A204.1 (cell line): ENCODE data around the gene GTF3C2.
"Not testable (repeated sequence)": the region's sequence is repeated elsewhere in the genome, so short reads cannot be mapped to it uniquely, and the experiment has no call there.

Experiments
- FAIRE-seq: peaks from 2 replicates; lab custom pipeline; 2012; peaks lifted over from hg19 to GRCh38; lab: Jason Lieb, UNC

The GTF3C2 gene

DNA sequence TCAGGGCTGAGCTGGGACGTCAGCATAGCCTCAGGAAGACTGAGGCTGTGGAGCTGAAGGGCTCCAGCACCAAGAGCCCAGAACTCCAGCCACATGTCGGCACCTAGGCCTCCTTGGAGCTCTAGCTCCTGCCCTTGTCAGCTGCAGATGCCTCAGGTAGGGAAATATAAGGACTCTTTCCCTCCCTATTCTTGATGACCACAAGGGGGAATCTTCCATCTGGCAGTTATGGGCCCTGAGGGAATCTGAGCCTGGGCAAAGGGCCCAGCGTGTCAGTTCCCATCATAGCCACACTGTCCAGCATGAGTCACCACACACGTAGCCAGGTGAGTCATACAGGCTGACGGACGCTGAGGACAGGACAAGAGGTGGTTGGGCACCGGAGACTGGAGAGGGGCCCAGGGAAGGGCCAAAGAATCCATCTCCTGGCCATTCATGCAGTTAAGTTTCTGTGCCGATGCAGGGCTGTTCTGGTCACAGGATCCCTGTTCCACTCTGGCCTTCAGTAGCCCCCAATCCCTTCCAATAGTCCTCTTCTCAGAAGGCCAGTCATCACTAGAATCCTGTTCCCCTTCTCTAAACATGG lies 35.5 kb downstream of the GTF3C2 start:
- no peak for FAIRE-seq

DNA sequence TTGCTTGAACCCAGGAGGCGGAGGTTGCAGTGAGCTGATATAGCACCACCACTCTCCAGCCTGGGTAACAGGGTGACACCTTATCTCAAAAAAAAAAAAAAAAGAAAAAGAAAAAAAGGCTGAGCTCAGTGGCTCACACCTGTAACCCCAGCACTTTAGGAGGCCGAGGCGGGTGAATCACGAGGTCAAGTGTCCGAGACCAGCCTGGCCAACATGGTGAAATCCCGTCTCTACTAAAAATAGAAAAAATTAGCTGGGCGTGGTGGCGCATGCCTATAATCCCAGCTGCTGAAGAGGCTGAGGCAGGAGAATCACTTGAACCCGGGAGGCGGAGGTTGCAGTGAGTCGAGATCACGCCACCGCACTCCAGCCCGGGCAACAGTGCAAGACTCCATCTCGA lies 36.7 kb downstream of the GTF3C2 start:
- FAIRE-seq = not testable (repeated sequence)

DNA sequence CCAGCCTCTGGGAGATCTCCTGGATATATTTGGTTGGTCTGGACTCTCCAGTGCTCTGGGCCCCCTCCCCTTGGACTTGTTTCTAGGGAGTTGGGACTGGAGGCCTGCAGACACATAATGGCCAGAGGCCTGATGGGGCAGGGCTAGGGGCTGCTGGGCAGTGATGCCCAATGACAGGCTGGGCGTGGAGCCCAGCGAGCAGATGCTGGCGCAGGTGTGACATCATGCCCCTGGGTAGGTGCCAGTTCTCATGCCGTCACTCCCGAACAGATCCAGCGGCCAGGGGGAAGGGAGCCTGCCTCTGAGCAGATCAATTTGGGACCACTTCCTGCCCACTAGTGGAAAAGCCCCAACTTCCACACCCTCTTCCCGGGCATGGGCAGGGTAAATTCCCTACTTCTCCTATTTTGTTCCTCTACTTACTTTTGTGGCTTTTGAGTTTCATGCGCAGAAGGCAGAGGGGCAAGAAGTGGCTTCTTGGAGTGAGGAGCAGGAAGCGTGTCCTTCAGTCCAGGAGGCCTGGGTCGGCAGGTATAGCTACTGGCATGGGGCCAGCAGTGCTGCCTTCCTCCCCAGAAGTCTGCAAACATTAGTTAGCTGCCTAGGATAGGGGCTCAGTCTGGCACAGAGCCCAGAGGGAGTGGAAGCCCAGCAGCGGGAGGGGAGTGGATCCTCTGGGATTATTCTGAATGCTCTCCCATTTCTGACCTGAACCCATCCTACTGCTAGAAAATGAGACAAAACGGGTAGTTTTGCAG lies 39.7 kb downstream of the GTF3C2 start:
- no peak for FAIRE-seq

DNA sequence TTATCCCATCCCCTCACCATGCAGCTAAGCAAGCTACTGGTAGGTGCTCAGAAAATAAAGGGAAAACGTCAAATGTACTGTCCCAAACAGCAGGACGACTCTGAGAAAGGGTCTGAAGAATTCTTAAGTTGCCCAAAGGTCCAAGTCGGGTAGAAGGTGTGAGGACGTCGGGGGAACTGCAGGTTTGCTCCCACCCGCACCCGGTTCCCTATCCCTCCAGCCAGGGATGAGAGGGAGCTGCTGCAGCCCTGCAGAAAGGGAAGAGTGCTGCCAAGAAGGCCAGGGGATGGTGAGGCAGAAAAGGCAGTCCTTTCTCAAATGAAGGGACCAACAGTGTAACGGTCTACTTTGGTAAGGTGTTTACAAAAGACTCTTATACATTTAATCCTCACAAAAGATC lies 41.4 kb downstream of the GTF3C2 start:
- no peak for FAIRE-seq

DNA sequence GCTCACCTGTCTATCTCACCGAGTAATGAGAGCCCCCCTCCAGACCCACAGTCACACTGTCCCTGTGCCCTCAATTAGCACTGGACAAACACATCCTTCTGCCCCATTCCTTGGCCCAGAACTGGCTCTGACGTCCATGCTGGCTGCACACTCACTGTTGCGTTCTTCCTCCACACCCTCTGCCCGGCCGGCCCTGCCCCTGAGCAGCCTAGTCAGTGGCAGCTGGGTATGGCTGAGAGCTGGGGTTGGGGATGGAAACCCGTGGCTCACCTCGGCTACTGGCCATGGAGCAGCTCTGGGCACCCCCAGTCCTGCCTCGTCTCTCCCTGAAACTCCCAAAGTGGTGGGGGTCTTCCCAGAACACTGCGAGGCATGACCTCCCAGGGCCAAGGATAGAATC lies 41.9 kb downstream of the GTF3C2 start:
- FAIRE-seq = no peak

DNA sequence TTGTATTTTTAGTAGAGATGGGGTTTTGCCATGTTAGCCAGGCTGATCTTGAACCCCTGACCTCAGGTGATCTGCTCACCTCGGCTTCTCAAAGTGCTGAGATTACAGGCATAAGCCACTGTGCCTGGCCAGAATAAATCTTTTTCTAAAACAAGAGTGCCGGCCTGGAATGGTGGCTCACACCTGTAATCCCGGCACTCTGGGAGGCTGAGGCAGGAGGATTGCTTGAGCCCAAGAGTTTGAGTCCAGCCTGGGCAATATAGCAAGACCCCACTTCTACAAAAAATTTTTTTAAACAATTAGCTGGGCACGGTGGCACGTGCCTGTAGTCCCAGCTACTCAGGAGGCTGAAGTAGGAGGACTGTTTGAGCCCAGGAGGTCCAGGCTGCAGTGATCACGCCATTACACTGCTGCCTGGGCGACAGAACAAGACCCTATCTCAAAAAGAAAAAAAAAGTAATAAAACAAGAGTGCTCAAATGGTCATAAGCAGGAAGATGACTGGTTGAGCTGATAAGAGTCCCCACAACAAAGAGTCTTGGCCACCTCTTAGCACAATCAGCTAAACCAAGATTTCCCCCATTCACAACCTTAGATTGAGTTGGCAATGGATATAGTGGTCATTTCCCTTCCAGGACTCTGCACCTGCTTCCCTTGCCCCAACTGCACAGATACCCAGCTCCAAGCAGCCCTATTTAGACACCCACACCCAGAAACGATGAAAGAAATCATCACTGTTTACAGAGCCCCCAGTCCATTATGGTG lies 42.5 kb downstream of the GTF3C2 start:
- FAIRE-seq = no peak

DNA sequence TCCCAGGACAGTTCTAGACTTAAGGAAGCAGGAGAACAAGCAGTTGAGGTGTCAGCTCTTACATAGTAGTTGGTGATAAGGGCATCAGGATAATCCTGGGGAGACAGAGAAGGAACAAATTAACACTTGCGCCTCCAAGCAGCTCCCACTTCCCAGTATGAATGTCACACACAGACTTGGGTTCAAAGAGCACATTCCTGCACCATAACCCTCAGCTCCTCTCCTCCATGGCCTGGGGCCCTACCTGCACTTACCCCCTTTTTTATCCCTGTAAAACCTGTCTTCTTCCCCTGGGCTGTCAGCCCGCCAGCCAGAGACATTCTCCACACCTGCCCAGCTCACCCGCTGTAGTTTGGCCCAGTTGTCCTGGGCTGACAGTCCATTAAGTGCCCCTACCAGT lies 44.4 kb downstream of the GTF3C2 start:
- no peak for FAIRE-seq

DNA sequence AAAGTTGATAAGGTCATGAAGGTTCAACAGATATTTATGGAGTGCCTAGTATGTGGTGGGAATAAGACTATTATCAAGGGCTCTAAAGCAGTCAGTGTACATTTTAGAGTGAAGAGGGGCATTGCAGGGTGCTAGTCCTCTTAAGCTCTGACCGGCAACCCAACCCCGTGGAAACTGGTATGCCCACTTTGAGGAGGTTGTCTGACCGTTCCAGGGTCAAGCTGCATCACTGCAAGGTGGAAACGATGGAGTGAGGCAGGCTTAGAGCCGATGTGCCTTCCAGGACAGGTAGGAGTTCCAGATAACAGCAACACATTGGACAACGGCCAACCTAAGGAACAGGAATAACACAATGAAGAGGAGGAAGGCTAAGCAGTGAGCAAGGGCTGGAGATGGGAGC lies 46.9 kb downstream of the GTF3C2 start:
- FAIRE-seq = no peak

DNA sequence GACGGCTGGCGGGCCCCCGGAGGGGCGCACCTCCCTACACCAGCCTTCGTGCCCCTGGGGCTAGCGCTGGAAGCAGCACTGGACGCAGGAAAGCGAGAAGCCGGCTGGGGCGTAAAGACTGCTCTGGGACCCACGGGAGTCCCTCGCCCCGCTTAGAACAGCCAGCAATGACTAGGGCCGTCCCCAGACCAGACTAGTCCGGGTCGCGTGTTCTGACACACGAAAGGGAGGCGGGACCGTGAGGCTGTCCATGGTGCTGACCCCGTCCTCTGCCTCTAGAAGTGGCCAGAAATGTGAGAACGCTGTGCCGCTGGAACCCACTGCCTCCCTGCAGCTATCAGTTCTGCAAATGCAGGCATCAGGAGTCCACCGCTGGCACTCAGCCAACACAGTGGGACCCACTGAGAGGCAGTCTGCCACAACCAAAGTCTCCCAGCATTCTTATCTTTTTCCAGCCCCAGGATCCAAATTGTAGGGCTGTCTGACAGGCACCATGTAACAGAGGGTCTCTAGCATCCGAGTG lies 48.1 kb downstream of the GTF3C2 start, which contains the start of gene UCN:
UCN (minus strand) TSS at position 87 of the 523 bp plus-strand sequence. CDS start 550 bp downstream, outside the sequence.
- FAIRE-seq = no peak

DNA sequence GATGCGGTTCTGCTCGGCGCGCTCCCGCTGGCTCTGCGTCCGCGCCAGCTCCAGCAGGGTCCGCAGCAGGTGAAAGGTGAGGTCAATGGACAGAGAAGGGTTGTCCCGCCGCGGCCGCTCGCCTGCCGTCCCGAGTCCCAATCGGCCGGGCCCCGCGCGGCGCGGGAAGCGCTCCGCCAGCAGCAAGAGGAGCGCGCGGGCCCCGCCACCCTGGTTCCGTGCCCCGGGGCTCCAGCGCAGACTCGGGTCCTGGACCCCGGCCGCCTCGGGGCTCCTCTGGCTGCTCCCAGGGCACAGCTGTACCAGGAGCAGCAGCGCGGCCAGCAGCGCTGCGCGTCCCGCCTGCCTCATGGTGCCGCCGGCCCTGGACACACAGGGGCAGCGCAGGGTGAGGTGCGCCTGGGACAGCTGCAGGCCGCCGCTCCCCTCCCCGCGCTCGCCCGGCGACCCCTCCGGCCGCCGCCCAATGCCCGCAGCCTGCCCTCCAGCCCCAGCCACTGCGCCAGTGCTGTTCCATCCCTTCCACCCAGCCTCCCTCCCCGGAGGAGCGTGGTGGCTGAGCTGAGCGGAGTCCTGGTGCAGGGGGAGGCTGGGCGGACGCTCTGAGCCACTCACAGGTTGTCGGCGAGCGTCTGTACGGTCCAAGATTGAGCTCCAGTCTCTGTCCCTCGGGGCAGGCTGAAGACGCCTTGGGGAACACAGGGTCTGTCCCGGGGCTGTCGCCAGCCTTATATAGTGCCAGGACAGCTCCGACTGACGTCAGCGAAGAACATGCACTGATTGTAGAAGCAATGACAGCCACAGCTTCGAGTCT lies 48.8 kb downstream of the GTF3C2 start:
- no peak for FAIRE-seq

DNA sequence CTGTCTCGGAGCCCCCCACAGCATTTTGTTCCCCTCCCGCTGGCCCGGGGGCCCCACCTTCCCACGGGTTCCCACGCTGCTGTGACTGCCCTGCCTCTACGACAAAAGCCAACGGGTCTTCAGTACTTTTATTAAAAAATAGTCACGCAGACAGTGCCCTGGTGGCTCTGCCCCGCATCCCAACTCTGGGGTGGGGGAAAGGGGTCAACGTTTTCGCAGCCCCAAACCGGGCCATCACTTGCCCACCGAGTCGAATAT lies 49.3 kb downstream of the GTF3C2 start:
- no peak for FAIRE-seq

DNA sequence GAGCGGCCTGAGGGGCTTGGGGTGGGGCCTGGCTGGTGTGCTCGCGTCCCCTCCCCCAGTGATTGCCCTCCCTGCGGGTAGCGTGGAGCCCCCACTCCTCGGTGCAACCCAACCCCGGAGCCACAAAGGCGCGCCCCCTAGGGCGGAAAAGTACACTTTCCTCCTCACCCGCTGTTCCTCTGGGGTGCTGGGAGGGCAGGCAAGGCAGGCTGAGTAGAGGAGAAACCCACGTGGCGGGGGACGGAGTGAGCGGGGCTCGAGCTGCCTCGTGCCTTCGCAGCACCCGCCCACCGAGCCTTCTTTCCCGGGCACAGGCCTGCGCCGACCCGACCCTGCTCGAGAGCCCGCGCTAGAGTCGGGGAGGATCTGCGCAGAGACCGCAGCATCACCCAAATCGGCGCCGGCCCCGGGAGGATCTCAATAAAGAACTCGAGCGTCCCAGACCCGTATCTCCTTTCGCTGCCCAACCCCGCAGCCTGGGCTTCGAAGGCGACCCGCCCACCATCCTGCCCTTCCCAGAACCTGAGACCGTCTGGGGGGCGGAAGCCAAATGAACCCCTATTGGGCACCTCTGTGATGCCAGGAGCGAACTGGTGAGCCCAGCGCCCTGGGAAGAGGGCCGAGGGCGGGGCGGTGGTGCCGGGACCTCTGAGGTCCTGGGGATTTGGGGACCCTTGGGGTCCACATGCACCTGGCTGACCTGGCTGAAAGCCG lies 49.8 kb downstream of the GTF3C2 start:
- no peak for FAIRE-seq

DNA sequence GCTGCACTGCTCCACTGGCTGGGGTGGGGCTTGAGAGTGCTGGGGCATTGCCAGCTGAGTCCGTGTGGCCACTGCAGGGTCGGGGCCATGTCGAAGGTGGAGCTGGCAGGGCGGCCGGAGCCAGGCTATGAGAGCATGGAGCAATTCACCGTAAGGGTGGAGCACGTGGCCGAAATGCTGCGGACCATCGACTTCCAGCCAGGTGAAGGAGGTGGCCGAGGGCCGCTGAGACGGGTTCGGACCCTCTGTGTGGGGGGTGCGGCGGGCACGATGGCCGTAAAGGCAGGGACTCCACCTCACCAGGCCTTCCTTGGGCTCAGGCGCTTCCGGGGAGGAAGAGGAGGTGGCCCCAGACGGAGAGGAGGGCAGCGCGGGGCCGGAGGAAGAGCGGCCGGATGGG lies 50.4 kb downstream of the GTF3C2 start:
- FAIRE-seq = no peak

DNA sequence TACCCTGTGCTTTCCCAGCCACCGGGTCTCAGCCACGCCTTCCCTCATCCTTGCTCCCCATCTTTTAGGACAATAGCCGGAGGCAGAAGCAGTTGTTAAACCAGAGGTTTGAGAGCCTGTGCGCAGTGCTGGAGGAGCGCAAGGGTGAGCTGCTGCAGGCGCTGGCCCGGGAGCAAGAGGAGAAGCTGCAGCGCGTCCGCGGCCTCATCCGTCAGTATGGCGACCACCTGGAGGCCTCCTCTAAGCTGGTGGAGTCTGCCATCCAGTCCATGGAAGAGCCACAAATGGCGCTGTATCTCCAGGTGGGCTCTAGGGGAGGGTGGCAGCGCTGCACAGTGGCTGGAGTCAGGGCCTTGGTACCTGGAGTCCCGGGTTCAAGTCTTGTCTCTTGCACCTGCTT lies 51.0 kb downstream of the GTF3C2 start:
- no peak for FAIRE-seq

DNA sequence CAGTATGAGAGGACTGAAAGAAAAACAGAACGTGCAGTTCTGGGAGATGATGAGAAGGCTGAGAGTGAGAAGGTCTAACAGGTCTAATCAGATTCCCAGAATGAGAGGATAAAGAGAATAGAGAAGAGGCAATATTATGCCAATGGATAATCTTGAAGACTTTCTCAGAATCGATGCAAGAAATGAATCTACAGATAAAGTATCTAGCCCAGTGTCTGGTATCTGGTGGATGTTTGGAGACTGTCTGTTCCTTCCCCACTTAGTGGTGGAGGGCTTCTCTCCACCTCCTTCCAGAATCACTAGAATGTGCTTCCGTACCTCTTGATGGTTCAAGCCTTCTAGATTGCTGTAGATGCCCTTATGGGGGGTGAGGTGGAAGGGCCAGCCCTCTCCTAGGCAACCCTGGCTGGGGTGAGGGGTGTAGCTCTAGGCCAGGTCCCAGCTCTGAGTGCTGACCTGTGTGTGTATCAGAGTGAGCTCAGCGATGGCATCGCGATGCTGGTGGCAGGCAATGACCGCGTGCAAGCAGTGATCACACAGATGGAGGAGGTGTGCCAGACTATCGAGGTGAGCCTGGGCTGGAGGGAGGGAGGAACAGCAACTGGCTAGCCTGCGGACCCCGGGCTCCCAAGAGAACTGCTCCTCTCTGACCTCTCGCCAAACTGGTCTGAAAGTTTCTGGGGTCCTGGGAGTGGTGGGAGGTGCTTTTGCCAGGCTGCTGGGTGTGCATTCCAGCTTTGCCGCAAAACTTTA lies 51.9 kb downstream of the GTF3C2 start:
- no peak for FAIRE-seq

DNA sequence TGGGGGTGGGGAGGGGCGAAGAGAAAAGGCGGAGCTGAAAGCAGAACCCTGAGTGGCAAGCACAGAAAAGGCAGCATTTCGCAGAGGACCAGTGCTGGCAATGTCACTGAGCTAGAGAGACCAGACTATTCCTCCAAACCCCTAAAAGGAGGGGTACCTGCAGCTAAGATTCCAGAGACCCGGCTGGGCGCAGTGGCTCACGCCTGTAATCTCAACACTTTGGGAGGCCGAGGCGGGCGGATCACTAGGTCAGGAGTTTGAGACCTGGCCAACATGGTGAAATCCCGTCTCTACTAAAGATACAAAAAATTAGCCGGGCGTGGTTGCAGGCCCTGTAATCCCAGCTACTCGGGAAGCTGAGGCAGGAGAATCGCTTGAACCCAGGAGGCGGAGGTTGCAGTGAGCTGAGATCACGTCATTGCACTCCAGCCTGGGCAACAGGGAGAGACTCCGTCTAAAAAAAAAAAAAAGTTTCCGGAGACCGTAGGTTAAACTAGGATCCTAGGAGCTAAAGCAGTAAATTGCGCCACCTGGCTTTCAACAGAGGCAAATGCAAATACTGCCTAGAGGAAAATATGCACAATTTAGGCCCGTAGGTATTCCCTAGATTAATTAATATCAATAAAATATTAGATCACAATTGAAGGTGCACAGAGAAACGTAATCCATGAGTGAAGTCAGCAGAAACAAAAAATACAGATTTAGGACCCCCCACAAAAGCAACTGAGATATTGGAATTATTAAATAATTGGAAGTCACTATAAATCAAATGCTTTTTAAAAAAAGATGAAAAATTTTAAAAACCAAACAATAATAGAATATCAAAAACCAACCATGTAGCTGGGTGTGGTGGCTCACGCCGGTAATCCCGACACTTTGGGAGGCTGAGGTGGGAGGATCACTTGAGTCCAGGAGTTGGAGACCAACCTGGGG lies 53.2 kb downstream of the GTF3C2 start:
- FAIRE-seq = peak; percentile 91

DNA sequence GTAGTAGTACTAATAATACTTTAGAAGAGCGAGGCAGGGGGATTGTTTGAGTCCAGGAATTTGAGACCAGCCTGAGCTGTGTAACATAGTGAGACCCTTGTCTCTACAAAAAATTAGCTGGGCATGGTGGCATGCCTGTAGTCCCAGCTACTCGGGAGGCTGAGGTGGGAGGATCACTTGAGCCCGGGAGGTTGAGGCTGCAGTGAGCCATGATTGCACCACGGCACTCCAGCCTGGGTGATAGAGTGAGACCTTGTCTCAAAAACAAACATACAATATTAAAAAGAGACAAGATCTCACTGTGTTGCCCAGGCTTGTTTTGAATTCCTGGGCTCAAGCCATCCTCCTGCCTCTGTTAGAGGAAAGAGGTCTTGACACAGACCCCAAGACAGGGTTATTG lies 56.0 kb downstream of the GTF3C2 start:
- not testable (repeated sequence) for FAIRE-seq

DNA sequence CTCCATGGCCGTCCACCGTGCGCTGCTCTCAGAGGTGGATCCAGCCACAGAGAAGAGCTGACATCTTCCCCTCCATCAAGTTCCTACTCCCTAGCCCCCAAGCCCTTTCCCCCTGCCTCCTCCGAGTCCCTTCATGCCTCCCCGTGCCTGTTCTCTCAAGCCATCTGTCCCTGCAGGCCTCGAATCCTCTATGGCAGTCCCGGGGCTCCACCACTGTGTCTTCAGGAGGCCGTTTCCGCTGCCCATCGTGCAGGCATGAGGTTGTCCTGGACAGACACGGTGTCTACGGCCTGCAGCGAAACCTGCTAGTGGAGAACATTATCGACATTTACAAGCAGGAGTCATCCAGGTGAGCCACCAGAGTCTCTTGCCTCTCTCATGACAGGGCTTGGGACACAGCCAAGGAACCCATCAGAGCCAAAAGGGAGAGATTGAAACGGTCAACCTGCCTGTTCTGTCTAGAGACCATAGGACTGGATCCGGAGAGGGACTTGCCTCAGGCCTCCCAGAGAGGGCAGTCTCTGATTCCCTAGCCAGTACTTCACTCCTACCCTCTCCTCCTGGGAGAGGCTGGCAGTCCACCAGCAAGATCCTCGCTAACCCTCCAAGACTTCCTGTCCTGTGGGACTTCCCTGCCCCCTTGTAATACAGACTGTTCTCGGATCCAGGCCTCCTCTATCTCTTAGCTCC lies 58.0 kb downstream of the GTF3C2 start:
- FAIRE-seq = no peak

DNA sequence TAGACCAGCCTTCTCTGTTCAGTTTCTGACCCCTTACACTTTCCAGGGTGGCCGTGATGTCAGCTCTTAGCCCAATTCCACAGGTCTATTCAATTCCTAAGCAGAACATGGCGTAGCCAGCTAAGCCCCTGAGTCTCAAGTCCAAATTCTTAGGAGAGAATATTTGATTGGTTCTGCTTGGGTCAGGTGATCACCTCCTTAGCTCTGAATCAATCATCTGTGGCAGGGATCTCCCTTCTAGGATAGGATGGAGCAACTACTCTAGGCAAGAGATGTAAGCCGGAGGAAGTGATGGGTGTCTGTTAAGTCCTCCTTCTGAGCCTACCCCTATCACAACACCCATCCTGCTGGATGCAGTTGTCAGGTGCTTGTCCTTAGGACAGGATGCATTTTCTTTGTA lies 59.4 kb downstream of the GTF3C2 start:
- no peak for FAIRE-seq
